Cardiac muscle cell (in vitro differentiated cells and primary cell): ENCODE results near the gene FAF1. TPM values are rescaled to one million over a fixed set of nuclear protein-coding genes. Genes with fewer than 3 reads are reported as not detected.

Experiments used
- DNase-seq, 2 donors: peaks; one replicate each; pipeline versions ENCODE4 v3.0.0 to v3.0.0-alpha.2; 2010 to 2017; ENCODE audit warnings: low read depth in 1 of 2, low spot score in 1 of 2
- H3K27ac ChIP-seq: fragments of 200-600 bp; sonication (generic); 2 replicates; pipeline ENCODE4 v1.5.1; 2016
- H3K27me3 ChIP-seq: fragments of 200-600 bp; sonication (generic); 2 replicates; pipeline ENCODE4 v1.6.0; 2016; ENCODE audit warnings: control low read depth
- H3K36me3 ChIP-seq: fragments of 200-600 bp; sonication (generic); 2 replicates; pipeline ENCODE4 v1.5.1; 2016; ENCODE audit warnings: control low read depth
- H3K4me1 ChIP-seq: fragments of 200-600 bp; sonication (generic); 2 replicates; pipeline ENCODE4 v1.8.1; 2017; ENCODE audit warnings: low read depth, mild to moderate bottlenecking, mixed run types
- H3K4me3 ChIP-seq: fragments of 200-600 bp; sonication (generic); 2 replicates; pipeline ENCODE4 v1.5.1; 2016; ENCODE audit warnings: mild to moderate bottlenecking
- H3K9me3 ChIP-seq: fragments of 200-600 bp; sonication (generic); 2 replicates; pipeline ENCODE4 v1.5.1; 2017; ENCODE audit warnings: low read depth, mild to moderate bottlenecking, control low read depth
- polyA plus RNA-seq: library from polyadenylated mRNA; unstranded; fragments of >200 nt; fragmentation: Nextera tagmentation; extraction: Ambion mirVana; gene quantifications from 2 replicates; pipeline ENCODE4 v1.2.1, GENCODE V29; 2016
- total RNA-seq: library from RNA; depleted of rRNA; stranded (reverse); fragments of >200 nt; gene quantifications from 2 replicates; pipeline ENCODE4 v1.2.3, GENCODE V29; 2016
- TF ChIP-seq, protein P1 (sequence below): IDR thresholded peaks from 2 replicates; pipeline ENCODE4 v1.5.1; 2012; ENCODE audit warnings: low read depth, mild to moderate bottlenecking, low read length

Gene FAF1
- total and polyA plus RNA-seq, 2 experiments from 2014 or later, result 24.3 to 76.7 TPM

- no peaks in the 10 kb centered on the region for H3K4me1 ChIP-seq
- no peaks in the 10 kb centered on the region for H3K36me3 ChIP-seq
- H3K27me3 ChIP-seq, result peaks cover 100% of the 10 kb centered on the region
- H3K9me3 ChIP-seq, result no peaks in the 10 kb centered on the region
- DNase-seq, result peak in 1 of 2 donors; percentile 29
- no peak overlapping the region for H3K27ac ChIP-seq
- H3K4me3 ChIP-seq, result peak overlapping the region; percentile 12
- TF ChIP-seq, protein P1, sequence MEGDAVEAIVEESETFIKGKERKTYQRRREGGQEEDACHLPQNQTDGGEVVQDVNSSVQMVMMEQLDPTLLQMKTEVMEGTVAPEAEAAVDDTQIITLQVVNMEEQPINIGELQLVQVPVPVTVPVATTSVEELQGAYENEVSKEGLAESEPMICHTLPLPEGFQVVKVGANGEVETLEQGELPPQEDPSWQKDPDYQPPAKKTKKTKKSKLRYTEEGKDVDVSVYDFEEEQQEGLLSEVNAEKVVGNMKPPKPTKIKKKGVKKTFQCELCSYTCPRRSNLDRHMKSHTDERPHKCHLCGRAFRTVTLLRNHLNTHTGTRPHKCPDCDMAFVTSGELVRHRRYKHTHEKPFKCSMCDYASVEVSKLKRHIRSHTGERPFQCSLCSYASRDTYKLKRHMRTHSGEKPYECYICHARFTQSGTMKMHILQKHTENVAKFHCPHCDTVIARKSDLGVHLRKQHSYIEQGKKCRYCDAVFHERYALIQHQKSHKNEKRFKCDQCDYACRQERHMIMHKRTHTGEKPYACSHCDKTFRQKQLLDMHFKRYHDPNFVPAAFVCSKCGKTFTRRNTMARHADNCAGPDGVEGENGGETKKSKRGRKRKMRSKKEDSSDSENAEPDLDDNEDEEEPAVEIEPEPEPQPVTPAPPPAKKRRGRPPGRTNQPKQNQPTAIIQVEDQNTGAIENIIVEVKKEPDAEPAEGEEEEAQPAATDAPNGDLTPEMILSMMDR, result no peak
Measured at GRCh38 chr1:50423670-50424000, 536.4 kb downstream of the FAF1 start.

DNA sequence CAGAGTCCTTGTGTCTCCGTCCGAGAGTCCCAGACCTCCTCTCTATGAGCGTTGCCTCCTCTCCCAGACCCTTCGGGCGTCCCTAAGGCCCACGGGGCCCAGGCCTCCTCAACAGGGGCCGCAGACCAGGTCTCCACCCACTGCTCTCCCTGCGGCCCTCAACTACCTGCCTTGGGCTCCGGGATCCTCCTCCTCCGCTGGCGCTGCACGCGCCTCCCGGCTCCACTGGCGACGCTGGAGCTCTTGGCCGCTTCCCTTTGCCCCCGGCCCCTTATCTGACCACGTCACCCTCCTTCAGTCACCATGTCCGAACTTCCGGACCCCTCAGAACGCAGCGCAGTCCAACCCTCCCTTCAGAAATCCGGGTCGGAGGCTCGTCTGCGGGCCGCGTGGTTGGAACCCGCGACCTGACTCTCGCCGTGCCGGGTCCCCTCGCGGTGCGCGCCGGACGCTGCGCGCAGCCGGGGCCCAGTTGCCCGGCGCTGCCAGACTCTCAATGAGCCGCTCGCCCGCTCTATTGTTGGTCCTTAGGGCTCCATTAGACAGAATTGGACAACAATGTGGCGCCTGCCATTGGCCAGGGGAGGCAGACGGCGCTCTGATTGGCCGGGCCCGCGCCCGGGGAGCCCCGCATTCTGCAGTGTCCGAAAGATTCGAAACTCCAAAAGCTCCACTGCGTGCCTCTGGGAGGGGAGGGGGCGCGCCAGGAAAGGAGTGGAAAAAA lies 537.0 kb downstream of the FAF1 start, which contains the start of gene DMRTA2:
Gene DMRTA2, minus strand, starts transcription at position 498 of the 724 bp plus-strand sequence. CDS start 1,907 bp downstream, outside the sequence.
- no peaks in the 10 kb centered on the region for H3K36me3 ChIP-seq
- peaks cover 100% of the 10 kb centered on the region for H3K27me3 ChIP-seq
- no peaks in the 10 kb centered on the region for H3K9me3 ChIP-seq
- no peak within 1 kb of the TSS for H3K27ac ChIP-seq
- peak within 1 kb of the TSS; percentile 12 for H3K4me3 ChIP-seq
- TF ChIP-seq, protein P1, result no peak
- H3K4me1 ChIP-seq, result no peaks in the 10 kb centered on the region
- peak; percentile 45 to 63 for DNase-seq

- TF ChIP-seq, protein P1, result no peak
- no peak overlapping the region for H3K27ac ChIP-seq
- H3K27me3 ChIP-seq, result peaks cover 100% of the 10 kb centered on the region
- no peak for DNase-seq
- H3K36me3 ChIP-seq, result no peaks in the 10 kb centered on the region
- H3K9me3 ChIP-seq, result no peaks in the 10 kb centered on the region
- no peak overlapping the region for H3K4me3 ChIP-seq
- H3K4me1 ChIP-seq, result no peaks in the 10 kb centered on the region
Measured at GRCh38 chr1:50422675-50422945, 537.5 kb downstream of the FAF1 start.

GRCh38 chr1:50421768-50422674 lies 538.0 kb downstream of the FAF1 start:
- H3K4me1 ChIP-seq, result no peaks in the 10 kb centered on the region

DNA sequence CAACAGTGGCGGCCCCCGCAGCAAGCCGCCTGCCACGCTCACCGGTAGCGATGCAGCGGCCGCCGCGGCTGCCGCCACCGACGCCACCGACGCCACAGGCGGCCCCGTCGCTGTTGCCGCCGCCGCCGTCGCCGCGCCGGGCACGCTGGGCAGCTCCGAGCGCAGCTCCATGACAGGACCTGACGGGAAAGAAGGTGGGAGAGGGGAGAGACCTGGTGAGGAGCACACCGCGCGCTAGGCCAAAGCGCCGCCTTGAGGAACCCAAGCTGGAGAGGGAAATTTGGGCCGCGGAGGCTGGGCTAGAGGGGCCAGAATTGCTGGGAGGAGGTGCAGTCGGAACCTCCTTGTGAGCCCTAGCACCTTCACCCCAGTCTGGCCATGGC lies 538.7 kb downstream of the FAF1 start:
- H3K9me3 ChIP-seq, result no peaks in the 10 kb centered on the region
- peak overlapping the region; percentile 2 for H3K4me3 ChIP-seq
- H3K27me3 ChIP-seq, result peaks cover 100% of the 10 kb centered on the region
- H3K4me1 ChIP-seq, result no peaks in the 10 kb centered on the region
- DNase-seq, result no peak
- TF ChIP-seq, protein P1, result no peak
- H3K36me3 ChIP-seq, result no peaks in the 10 kb centered on the region
- H3K27ac ChIP-seq, result no peak overlapping the region

More at GRCh38 chr1:50421768-50422674, 538.0 kb downstream of the FAF1 start:
- Histone ChIP-seq H3K27me3 (peaks cover 100% of the 10 kb centered on the region), H3K4me3 (no peak overlapping the region), H3K36me3 (no peaks in the 10 kb centered on the region), H3K27ac (no peak overlapping the region), H3K9me3 (no peaks in the 10 kb centered on the region)
- TF ChIP-seq, protein P1, result no peak
- no peak for DNase-seq
